ENCODE results near the gene DUSP12. TPM values are rescaled to one million over a fixed set of nuclear protein-coding genes. Genes with fewer than 3 reads are reported as not detected.

DUSP12 gene
- total and polyA plus RNA-seq, 9 of the 15 experiments (the other 6 are each of a cell fraction or from before 2014, with no cell fraction given): 10.4 to 81.4 (median 43.6) TPM

DNA sequence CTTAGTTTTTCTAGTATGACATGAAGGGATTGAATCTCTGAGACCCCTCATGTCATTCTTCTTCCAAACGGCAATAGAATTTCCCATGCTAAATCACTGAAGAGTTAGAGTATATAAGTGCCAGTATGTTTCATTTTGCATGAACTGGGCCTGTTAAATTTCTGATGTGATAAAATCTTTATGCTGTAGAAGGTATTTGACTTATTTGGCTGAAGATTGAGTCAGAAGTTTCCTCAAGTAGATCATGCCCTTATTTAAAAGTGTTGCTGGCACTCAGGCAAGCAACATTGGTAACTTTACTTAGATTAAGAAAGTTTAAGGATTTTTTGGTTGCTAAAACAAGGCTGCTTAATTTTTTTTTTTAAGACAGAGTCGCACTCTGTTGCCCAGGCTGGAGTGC is 29.8 kb downstream of the DUSP12 start:
- H2AFZ ChIP-seq (ENCODE audit: low read depth, low read length): no peak overlapping the region
- WGBS (ENCODE audit: insufficient coverage, low coverage, missing lambda C conversion rate): 74% methylated on average over 2 of the region's 2 CpGs
- ChIA-PET CTCF (ENCODE audit: low intra/inter-chr PET ratio) (no interaction called here), POLR2A (no interaction called here)
- H3K4me2 ChIP-seq (ENCODE audit: insufficient read depth, low read length): no peak overlapping the region
- FAIRE-seq (no peak), ATAC-seq (no peak), DNase-seq (ENCODE audit: extremely low read depth in 1 of 4, low spot score in 3 of 4) (no peak)
- H3K27ac ChIP-seq (ENCODE audit: extremely low read depth, low read depth, low read length): no peak overlapping the region
- BruUV-seq (replicated peaks): no TSS peak
- peaks cover 35% of the 10 kb centered on the region; the same call in 2 of the 3 replicates for H3K36me3 ChIP-seq (ENCODE audit: control insufficient read depth, insufficient read depth, low read length)
- H3K9me1 ChIP-seq (ENCODE audit: control insufficient read depth, insufficient read depth, low read length): no peaks in the 10 kb centered on the region
- H3K4me3 ChIP-seq: no peak overlapping the region
- peaks cover 17% of the 10 kb centered on the region; the same call in 1 of the 2 replicates for H4K20me1 ChIP-seq (replicated peaks; ENCODE audit: control insufficient read depth, insufficient read depth, low read length)
- intact Hi-C loops (cut with micrococcal nuclease): no loop called here
- TF ChIP-seq FOXP1 (CRISPR knock-in tag; IDR thresholded peaks at IDR 0.05): no peak
- TF ChIP-seq, protein P1, sequence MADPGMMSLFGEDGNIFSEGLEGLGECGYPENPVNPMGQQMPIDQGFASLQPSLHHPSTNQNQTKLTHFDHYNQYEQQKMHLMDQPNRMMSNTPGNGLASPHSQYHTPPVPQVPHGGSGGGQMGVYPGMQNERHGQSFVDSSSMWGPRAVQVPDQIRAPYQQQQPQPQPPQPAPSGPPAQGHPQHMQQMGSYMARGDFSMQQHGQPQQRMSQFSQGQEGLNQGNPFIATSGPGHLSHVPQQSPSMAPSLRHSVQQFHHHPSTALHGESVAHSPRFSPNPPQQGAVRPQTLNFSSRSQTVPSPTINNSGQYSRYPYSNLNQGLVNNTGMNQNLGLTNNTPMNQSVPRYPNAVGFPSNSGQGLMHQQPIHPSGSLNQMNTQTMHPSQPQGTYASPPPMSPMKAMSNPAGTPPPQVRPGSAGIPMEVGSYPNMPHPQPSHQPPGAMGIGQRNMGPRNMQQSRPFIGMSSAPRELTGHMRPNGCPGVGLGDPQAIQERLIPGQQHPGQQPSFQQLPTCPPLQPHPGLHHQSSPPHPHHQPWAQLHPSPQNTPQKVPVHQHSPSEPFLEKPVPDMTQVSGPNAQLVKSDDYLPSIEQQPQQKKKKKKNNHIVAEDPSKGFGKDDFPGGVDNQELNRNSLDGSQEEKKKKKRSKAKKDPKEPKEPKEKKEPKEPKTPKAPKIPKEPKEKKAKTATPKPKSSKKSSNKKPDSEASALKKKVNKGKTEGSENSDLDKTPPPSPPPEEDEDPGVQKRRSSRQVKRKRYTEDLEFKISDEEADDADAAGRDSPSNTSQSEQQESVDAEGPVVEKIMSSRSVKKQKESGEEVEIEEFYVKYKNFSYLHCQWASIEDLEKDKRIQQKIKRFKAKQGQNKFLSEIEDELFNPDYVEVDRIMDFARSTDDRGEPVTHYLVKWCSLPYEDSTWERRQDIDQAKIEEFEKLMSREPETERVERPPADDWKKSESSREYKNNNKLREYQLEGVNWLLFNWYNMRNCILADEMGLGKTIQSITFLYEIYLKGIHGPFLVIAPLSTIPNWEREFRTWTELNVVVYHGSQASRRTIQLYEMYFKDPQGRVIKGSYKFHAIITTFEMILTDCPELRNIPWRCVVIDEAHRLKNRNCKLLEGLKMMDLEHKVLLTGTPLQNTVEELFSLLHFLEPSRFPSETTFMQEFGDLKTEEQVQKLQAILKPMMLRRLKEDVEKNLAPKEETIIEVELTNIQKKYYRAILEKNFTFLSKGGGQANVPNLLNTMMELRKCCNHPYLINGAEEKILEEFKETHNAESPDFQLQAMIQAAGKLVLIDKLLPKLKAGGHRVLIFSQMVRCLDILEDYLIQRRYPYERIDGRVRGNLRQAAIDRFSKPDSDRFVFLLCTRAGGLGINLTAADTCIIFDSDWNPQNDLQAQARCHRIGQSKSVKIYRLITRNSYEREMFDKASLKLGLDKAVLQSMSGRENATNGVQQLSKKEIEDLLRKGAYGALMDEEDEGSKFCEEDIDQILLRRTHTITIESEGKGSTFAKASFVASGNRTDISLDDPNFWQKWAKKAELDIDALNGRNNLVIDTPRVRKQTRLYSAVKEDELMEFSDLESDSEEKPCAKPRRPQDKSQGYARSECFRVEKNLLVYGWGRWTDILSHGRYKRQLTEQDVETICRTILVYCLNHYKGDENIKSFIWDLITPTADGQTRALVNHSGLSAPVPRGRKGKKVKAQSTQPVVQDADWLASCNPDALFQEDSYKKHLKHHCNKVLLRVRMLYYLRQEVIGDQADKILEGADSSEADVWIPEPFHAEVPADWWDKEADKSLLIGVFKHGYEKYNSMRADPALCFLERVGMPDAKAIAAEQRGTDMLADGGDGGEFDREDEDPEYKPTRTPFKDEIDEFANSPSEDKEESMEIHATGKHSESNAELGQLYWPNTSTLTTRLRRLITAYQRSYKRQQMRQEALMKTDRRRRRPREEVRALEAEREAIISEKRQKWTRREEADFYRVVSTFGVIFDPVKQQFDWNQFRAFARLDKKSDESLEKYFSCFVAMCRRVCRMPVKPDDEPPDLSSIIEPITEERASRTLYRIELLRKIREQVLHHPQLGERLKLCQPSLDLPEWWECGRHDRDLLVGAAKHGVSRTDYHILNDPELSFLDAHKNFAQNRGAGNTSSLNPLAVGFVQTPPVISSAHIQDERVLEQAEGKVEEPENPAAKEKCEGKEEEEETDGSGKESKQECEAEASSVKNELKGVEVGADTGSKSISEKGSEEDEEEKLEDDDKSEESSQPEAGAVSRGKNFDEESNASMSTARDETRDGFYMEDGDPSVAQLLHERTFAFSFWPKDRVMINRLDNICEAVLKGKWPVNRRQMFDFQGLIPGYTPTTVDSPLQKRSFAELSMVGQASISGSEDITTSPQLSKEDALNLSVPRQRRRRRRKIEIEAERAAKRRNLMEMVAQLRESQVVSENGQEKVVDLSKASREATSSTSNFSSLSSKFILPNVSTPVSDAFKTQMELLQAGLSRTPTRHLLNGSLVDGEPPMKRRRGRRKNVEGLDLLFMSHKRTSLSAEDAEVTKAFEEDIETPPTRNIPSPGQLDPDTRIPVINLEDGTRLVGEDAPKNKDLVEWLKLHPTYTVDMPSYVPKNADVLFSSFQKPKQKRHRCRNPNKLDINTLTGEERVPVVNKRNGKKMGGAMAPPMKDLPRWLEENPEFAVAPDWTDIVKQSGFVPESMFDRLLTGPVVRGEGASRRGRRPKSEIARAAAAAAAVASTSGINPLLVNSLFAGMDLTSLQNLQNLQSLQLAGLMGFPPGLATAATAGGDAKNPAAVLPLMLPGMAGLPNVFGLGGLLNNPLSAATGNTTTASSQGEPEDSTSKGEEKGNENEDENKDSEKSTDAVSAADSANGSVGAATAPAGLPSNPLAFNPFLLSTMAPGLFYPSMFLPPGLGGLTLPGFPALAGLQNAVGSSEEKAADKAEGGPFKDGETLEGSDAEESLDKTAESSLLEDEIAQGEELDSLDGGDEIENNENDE (IDR thresholded peaks at IDR 0.05; ENCODE audit: low read depth, low read length): no peak
- H3K27me3 ChIP-seq (ENCODE audit: control insufficient read depth in 2 of 2, insufficient read depth in 2 of 2, low read length in 2 of 2): no peaks in the 10 kb centered on the region
- in situ Hi-C loops (cut with MboI): no loop called here
- no peaks in the 10 kb centered on the region; a peak in 1 of 5 replicates for H3K4me1 ChIP-seq (replicated peaks in 1 of 2; ENCODE audit: control insufficient read depth in 2 of 2, insufficient read depth in 2 of 2, low read length in 2 of 2)
- no peak overlapping the region for H3K9ac ChIP-seq (ENCODE audit: insufficient read depth in 1 of 2, low read depth in 2 of 2, low read length in 2 of 2)
- H3K9me3 ChIP-seq (replicated peaks; ENCODE audit: control insufficient read depth, insufficient read depth, low read depth, low read length): no peaks in the 10 kb centered on the region
- peaks cover 59% of the 10 kb centered on the region for H3K79me2 ChIP-seq (ENCODE audit: control insufficient read depth, insufficient read depth, low read length)
